ENCODE results near the gene CD151.
A peak's percentile ranks its signal among the peaks of the same experiment; 100 is the strongest.

The CD151 gene

GRCh38 chr11:802693-803466, 29.9 kb upstream of the CD151 start:
- H3K4me3 ChIP-seq (ENCODE audit: control insufficient read depth in 1 of 7, extremely low read depth in 1 of 7, insufficient read depth in 4 of 7, low read depth in 2 of 7, low read length in 6 of 7) = no peak overlapping the region
- H3K36me3 ChIP-seq (ENCODE audit: control insufficient read depth in 4 of 4, insufficient read depth in 4 of 4, low read length in 3 of 4) = peaks cover 0 to 40% (median 19%) of the 10 kb centered on the region in 4 experiments
- H3K9me3 ChIP-seq (ENCODE audit: control extremely low read depth in 1 of 5, control insufficient read depth in 4 of 5, insufficient read depth in 2 of 5, low read depth in 1 of 5, low read length in 4 of 5) = no peaks in the 10 kb centered on the region
- 96% methylated on average over 26 of the region's 28 CpGs for WGBS (ENCODE audit: insufficient coverage)
- H3K27me3 ChIP-seq (replicated peaks in 2 of 5; ENCODE audit: control insufficient read depth in 4 of 5, insufficient read depth in 5 of 5, low read length in 4 of 5) = no peaks in the 10 kb centered on the region
- H3K4me1 ChIP-seq (ENCODE audit: control extremely low read depth in 1 of 4, control insufficient read depth in 4 of 4, insufficient read depth in 4 of 4, low read length in 3 of 4) = peaks cover 0 to 30% (median 27%) of the 10 kb centered on the region in 4 experiments
- DNase-seq = no peak
- no peak overlapping the region for H3K27ac ChIP-seq (ENCODE audit: insufficient read depth in 1 of 2, low read depth in 1 of 2, low read length in 2 of 2, poor library complexity in 1 of 2, severe bottlenecking in 2 of 2)
- CTCF ChIA-PET = interaction anchor here (1.4 kb wide), 1 partner anchor 17 kb away, joined by 5 read pairs; no protein-coding TSS in a partner anchor
- POLR2A ChIA-PET = no interaction called here

DNA sequence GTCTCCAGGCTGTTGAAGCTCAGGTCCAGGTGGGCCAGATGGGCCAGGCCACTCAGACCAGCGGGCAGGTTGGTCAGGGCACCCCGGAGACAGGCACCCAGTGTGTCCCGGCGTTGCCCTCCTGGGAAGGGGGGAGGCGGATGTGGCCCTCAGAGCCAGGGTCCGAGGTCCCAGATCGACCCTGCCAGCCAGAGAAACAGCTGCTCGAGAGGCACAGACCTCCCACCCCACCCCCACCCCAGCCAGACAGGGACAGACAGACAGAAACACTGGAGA, 29.3 kb upstream of the CD151 start:
- Histone ChIP-seq H3K27me3 (replicated peaks in 2 of 5; ENCODE audit: control insufficient read depth in 4 of 5, insufficient read depth in 5 of 5, low read length in 4 of 5) (no peaks in the 10 kb centered on the region), H3K9me3 (ENCODE audit: control extremely low read depth in 1 of 5, control insufficient read depth in 4 of 5, insufficient read depth in 2 of 5, low read depth in 1 of 5, low read length in 4 of 5) (no peaks in the 10 kb centered on the region), H3K4me3 (ENCODE audit: control insufficient read depth in 1 of 7, extremely low read depth in 1 of 7, insufficient read depth in 4 of 7, low read depth in 2 of 7, low read length in 6 of 7) (no peak overlapping the region), H3K4me1 (ENCODE audit: control extremely low read depth in 1 of 4, control insufficient read depth in 4 of 4, insufficient read depth in 4 of 4, low read length in 3 of 4) (peaks cover 0 to 36% (median 27%) of the 10 kb centered on the region in 4 experiments), H3K27ac (ENCODE audit: insufficient read depth in 1 of 2, low read depth in 1 of 2, low read length in 2 of 2, poor library complexity in 1 of 2, severe bottlenecking in 2 of 2) (no peak overlapping the region), H3K36me3 (ENCODE audit: control insufficient read depth in 4 of 4, insufficient read depth in 4 of 4, low read length in 3 of 4) (peaks cover 0 to 40% (median 19%) of the 10 kb centered on the region in 4 experiments)
- ChIA-PET POLR2A (no interaction called here), CTCF (interaction anchor here (1.4 kb wide), 2 partner anchors 16 to 28 kb away, joined by 3 to 5 read pairs; no protein-coding TSS in a partner anchor)
- 94% methylated on average over 2 of the region's 8 CpGs for WGBS (ENCODE audit: insufficient coverage)
- no peak for DNase-seq

DNA sequence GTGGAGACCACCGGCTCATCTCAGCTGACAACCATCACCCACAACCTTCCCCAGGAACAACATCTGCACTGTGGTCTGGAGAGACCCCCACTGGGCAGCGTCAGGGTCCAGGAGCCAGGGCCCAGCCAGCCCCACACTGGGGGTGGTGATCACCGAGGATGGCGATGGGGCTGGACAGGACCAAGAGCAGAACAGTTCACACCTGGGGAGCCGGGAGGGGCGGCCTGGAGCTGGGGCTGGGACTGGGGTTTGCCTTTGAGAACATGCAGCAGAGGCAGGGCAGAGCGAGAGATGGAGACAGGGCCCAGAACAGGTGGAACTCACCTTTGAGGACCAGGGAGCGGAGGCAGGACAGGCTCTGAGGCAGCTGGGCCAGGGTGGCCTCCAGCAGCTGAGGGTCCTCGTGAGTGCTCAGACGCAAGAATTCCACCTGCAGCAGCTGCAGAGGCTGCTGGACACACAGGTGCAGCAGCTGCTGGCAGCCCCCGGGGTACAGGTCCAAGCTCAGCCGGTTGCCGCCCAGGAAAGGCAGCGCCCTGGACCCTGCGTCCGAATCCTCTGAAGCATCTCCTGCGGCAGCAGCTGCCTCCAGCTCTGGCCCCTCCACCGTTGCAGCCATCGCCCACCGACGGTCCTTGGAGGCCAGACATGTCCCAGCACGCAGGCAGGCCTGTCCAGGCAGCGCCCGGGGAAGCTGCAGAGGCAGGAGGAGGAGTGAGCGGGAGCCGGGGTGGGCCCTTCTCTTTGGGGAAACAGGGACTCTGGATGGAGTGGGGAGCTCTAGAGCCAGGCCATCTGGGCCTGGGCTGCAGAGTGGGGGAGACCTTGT, 28.8 kb upstream of the CD151 start:
- DNase-seq = no peak
- WGBS (ENCODE audit: insufficient coverage) = 77% methylated on average over 22 of the region's 26 CpGs
- Histone ChIP-seq H3K4me3 (ENCODE audit: control insufficient read depth in 1 of 7, extremely low read depth in 1 of 7, insufficient read depth in 4 of 7, low read depth in 2 of 7, low read length in 6 of 7) (peak overlapping the region; percentile 36 to 79 (median 71)), H3K9me3 (ENCODE audit: control extremely low read depth in 1 of 5, control insufficient read depth in 4 of 5, insufficient read depth in 2 of 5, low read depth in 1 of 5, low read length in 4 of 5) (no peaks in the 10 kb centered on the region), H3K4me1 (ENCODE audit: control extremely low read depth in 1 of 4, control insufficient read depth in 4 of 4, insufficient read depth in 4 of 4, low read length in 3 of 4) (peaks cover 2 to 40% (median 31%) of the 10 kb centered on the region in 4 experiments), H3K27ac (ENCODE audit: insufficient read depth in 1 of 2, low read depth in 1 of 2, low read length in 2 of 2, poor library complexity in 1 of 2, severe bottlenecking in 2 of 2) (peak overlapping the region in 1 of 2 experiments; percentile 49), H3K27me3 (replicated peaks in 2 of 5; ENCODE audit: control insufficient read depth in 4 of 5, insufficient read depth in 5 of 5, low read length in 4 of 5) (no peaks in the 10 kb centered on the region), H3K36me3 (ENCODE audit: control insufficient read depth in 4 of 4, insufficient read depth in 4 of 4, low read length in 3 of 4) (peaks cover 0 to 40% (median 19%) of the 10 kb centered on the region in 4 experiments)
- CTCF ChIA-PET = interaction anchor here (1.0 to 1.4 kb wide), 3 partner anchors 15 to 28 kb away, joined by 3 to 5 read pairs (median 3); no protein-coding TSS in a partner anchor
- POLR2A ChIA-PET = no interaction called here

GRCh38 chr11:804599-804964, 28.2 kb upstream of the CD151 start:
- ChIA-PET POLR2A (no interaction called here), CTCF (interaction anchor here (0.8 to 1.4 kb wide), 3 partner anchors 14 to 29 kb away, joined by 3 read pairs; partner anchors contain the start of gene PNPLA2)
- Histone ChIP-seq H3K27ac (ENCODE audit: insufficient read depth in 1 of 2, low read depth in 1 of 2, low read length in 2 of 2, poor library complexity in 1 of 2, severe bottlenecking in 2 of 2) (peak overlapping the region in 1 of 2 experiments; percentile 49), H3K4me3 (ENCODE audit: control insufficient read depth in 1 of 7, extremely low read depth in 1 of 7, insufficient read depth in 4 of 7, low read depth in 2 of 7, low read length in 6 of 7) (peak overlapping the region; percentile 36 to 79 (median 71)), H3K4me1 (ENCODE audit: control extremely low read depth in 1 of 4, control insufficient read depth in 4 of 4, insufficient read depth in 4 of 4, low read length in 3 of 4) (peaks cover 2 to 40% (median 32%) of the 10 kb centered on the region in 4 experiments), H3K9me3 (ENCODE audit: control extremely low read depth in 1 of 5, control insufficient read depth in 4 of 5, insufficient read depth in 2 of 5, low read depth in 1 of 5, low read length in 4 of 5) (no peaks in the 10 kb centered on the region), H3K27me3 (replicated peaks in 2 of 5; ENCODE audit: control insufficient read depth in 4 of 5, insufficient read depth in 5 of 5, low read length in 4 of 5) (no peaks in the 10 kb centered on the region), H3K36me3 (ENCODE audit: control insufficient read depth in 4 of 4, insufficient read depth in 4 of 4, low read length in 3 of 4) (peaks cover 0 to 36% (median 16%) of the 10 kb centered on the region in 4 experiments)
- DNase-seq = no peak
- WGBS (ENCODE audit: insufficient coverage) = 9% methylated on average over 4 of the region's 18 CpGs

DNA sequence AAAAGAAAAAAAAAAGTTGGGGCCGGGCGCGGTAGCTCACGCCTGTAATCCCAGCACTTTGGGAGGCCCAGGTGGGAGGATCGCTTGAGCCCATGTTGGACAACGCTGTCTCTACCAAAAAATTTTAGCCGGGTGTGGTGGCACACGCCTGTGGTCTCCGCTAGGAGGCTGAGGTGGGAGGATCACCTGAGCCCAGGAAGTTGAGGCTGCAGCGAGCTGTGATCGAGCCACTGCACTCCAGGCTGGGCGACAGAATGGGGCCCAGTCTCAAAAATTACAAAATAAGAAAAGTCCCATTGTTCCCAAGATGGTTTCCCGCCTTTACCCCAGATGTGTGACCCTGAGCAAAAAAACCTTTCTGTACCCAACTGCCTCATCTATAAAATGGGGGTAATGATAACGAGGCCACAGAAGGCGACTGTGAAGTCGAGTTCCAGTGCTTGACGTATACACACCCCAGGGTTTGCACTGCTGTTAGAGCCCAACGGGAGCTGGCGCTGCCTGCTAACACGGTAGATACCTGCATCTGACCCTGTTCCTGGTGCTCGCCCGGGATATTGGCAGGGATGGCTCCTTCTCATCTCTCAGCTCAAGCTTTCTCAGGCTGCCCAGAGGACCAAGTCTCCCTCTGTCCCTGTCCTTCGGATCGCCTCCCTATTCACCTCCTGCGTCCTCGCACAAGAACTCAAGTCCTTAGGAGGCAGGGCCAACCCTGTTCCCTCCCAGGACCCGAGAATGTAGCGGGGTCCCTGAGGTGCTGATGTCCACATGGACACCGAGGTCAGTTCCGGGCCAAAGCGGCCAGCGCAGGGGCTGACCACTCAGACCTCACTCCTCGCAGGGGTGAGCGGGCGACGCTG, 24.1 kb upstream of the CD151 start:
- ChIA-PET CTCF (interaction anchor here (0.9 to 1.7 kb wide), 2 partner anchors 10 to 21 kb away, joined by 3 to 7 read pairs; partner anchors contain the start of gene PNPLA2), POLR2A (interaction anchor here (0.9 to 2.0 kb wide), 5 partner anchors 11 to 102 kb away, joined by 3 to 17 read pairs (median 3); partner anchors contain the start of genes CHID1, PNPLA2 and POLR2L)
- no peak for DNase-seq
- H3K9me3 ChIP-seq (ENCODE audit: control extremely low read depth in 1 of 5, control insufficient read depth in 4 of 5, insufficient read depth in 2 of 5, low read depth in 1 of 5, low read length in 4 of 5) = no peaks in the 10 kb centered on the region
- H3K27me3 ChIP-seq (replicated peaks in 2 of 5; ENCODE audit: control insufficient read depth in 4 of 5, insufficient read depth in 5 of 5, low read length in 4 of 5) = no peaks in the 10 kb centered on the region
- peak overlapping the region; percentile 75 to 99 (median 94) for H3K4me3 ChIP-seq (ENCODE audit: control insufficient read depth in 1 of 7, extremely low read depth in 1 of 7, insufficient read depth in 4 of 7, low read depth in 2 of 7, low read length in 6 of 7)
- H3K4me1 ChIP-seq (ENCODE audit: control extremely low read depth in 1 of 4, control insufficient read depth in 4 of 4, insufficient read depth in 4 of 4, low read length in 3 of 4) = peaks cover 8 to 53% (median 39%) of the 10 kb centered on the region in 4 experiments
- 36% methylated on average over 36 of the region's 36 CpGs for WGBS (ENCODE audit: insufficient coverage)
- peaks cover 5 to 28% (median 24%) of the 10 kb centered on the region in 4 experiments for H3K36me3 ChIP-seq (ENCODE audit: control insufficient read depth in 4 of 4, insufficient read depth in 4 of 4, low read length in 3 of 4)
- H3K27ac ChIP-seq (ENCODE audit: insufficient read depth in 1 of 2, low read depth in 1 of 2, low read length in 2 of 2, poor library complexity in 1 of 2, severe bottlenecking in 2 of 2) = peak overlapping the region; percentile 86 to 97

DNA sequence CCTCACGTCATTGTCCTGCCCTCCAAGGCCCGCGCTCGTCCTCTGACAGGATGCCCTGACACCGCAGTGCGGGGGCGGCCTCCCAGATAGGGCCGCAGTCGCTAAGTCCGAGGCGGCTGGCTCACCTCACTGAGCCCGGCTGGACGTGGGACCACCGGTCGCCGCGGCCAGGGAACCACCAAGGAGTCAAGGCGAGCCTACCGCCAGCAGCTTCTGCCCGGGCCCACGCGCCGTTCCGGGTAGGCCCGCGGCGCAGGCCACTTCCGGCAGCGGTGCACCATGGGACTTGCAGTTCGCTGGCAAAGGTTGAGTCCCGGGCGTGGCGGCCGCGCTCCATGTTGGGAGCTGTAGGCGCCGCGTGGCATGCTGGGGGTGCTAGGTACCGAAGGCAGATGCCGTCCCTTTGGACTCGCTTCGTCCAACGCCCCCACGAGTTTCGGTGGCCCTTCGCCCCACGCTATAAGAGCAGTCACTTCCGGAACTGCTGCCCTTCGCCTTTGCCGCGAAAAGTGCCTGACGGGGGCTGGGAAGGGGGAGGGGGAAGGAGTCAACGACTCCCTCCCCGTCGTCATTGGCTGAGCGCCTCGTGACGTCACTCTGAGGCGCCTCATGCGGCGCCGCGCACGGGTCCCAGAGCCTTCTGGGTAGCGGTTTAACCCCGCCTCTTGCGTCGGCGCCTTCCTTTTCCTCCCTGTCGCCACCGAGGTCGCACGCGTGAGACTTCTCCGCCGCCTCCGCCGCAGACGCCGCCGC, 23.3 kb upstream of the CD151 start, which contains the start of gene RPLP2:
Gene RPLP2 (plus strand): TSS at position 681 of the 753 bp plus-strand sequence. CDS start 268 bp downstream, outside the sequence.
- ChIA-PET CTCF (interaction anchor here (0.7 to 1.7 kb wide), 3 partner anchors 10 to 20 kb away, joined by 3 to 7 read pairs (median 3); partner anchors contain the start of gene PNPLA2), POLR2A (interaction anchor here (0.9 to 2.0 kb wide), 5 partner anchors 10 to 101 kb away, joined by 3 to 17 read pairs (median 3); partner anchors contain the start of genes CHID1, PNPLA2 and POLR2L)
- peak within 1 kb of the TSS; percentile 86 to 97 for H3K27ac ChIP-seq (ENCODE audit: insufficient read depth in 1 of 2, low read depth in 1 of 2, low read length in 2 of 2, poor library complexity in 1 of 2, severe bottlenecking in 2 of 2)
- peak within 1 kb of the TSS; percentile 75 to 99 (median 94) for H3K4me3 ChIP-seq (ENCODE audit: control insufficient read depth in 1 of 7, extremely low read depth in 1 of 7, insufficient read depth in 4 of 7, low read depth in 2 of 7, low read length in 6 of 7)
- peaks cover 8 to 45% (median 31%) of the 10 kb centered on the region in 4 experiments for H3K4me1 ChIP-seq (ENCODE audit: control extremely low read depth in 1 of 4, control insufficient read depth in 4 of 4, insufficient read depth in 4 of 4, low read length in 3 of 4)
- H3K27me3 ChIP-seq (replicated peaks in 2 of 5; ENCODE audit: control insufficient read depth in 4 of 5, insufficient read depth in 5 of 5, low read length in 4 of 5) = no peaks in the 10 kb centered on the region
- under 1% methylated on average over 70 of the region's 81 CpGs for WGBS (ENCODE audit: insufficient coverage)
- H3K9me3 ChIP-seq (ENCODE audit: control extremely low read depth in 1 of 5, control insufficient read depth in 4 of 5, insufficient read depth in 2 of 5, low read depth in 1 of 5, low read length in 4 of 5) = no peaks in the 10 kb centered on the region
- peaks cover 5 to 31% (median 27%) of the 10 kb centered on the region in 4 experiments for H3K36me3 ChIP-seq (ENCODE audit: control insufficient read depth in 4 of 4, insufficient read depth in 4 of 4, low read length in 3 of 4)
- peak; percentile 96 to 98 (median 98) for DNase-seq
